HG03342 (cell line): Measurements from ENCODE around the gene TTBK2.

Experiments
- ATAC-seq: cut with Tn5 transposase; IDR thresholded peaks from one replicate; pipeline ENCODE4 v1.9.1; 2021; ENCODE audit warnings: mild to moderate bottlenecking, moderate library complexity; ENCODE audit not compliant: unreplicated experiment

TTBK2 gene

GRCh38 chr15:42836251-42836650 lies 84.3 kb downstream of the TTBK2 start:
- no peak for ATAC-seq

- ATAC-seq, result no peak
These were observed 88.0 kb downstream of the TTBK2 start for GRCh38 chr15:42832576-42832975.

- no peak for ATAC-seq
These were observed 94.2 kb downstream of the TTBK2 start for GRCh38 chr15:42826251-42826890.

- ATAC-seq, result no peak
These were observed 95.0 kb downstream of the TTBK2 start for GRCh38 chr15:42825599-42825998.

- ATAC-seq, result no peak
These were observed 99.8 kb downstream of the TTBK2 start for GRCh38 chr15:42820811-42821210.

- no peak for ATAC-seq
These were observed 100.8 kb downstream of the TTBK2 start for GRCh38 chr15:42819786-42820185.

GRCh38 chr15:42811433-42811832 lies 109.1 kb downstream of the TTBK2 start:
- no peak for ATAC-seq

- no peak for ATAC-seq
These were observed 111.7 kb downstream of the TTBK2 start for GRCh38 chr15:42808913-42809312.

GRCh38 chr15:42805266-42805665 lies 115.3 kb downstream of the TTBK2 start:
- no peak for ATAC-seq

- no peak for ATAC-seq
These were observed 115.8 kb downstream of the TTBK2 start for GRCh38 chr15:42804739-42805138.

GRCh38 chr15:42803436-42803835 lies 117.1 kb downstream of the TTBK2 start:
- no peak for ATAC-seq

GRCh38 chr15:42802168-42802567 lies 118.4 kb downstream of the TTBK2 start:
- ATAC-seq, result no peak

- ATAC-seq, result no peak
These were observed 119.7 kb downstream of the TTBK2 start for GRCh38 chr15:42800731-42801474.

- ATAC-seq, result no peak
These were observed 121.8 kb downstream of the TTBK2 start for GRCh38 chr15:42798802-42799201.

GRCh38 chr15:42796955-42797782 lies 123.4 kb downstream of the TTBK2 start:
- ATAC-seq, result no peak

- ATAC-seq, result no peak
These were observed 131.9 kb downstream of the TTBK2 start for GRCh38 chr15:42788725-42789124.

- ATAC-seq, result no peak
These were observed 133.6 kb downstream of the TTBK2 start for GRCh38 chr15:42786978-42787377.

GRCh38 chr15:42785569-42785968 lies 135.0 kb downstream of the TTBK2 start:
- ATAC-seq, result no peak

- no peak for ATAC-seq
These were observed 135.9 kb downstream of the TTBK2 start for GRCh38 chr15:42784705-42785104.

- ATAC-seq, result no peak
These were observed 137.9 kb downstream of the TTBK2 start for GRCh38 chr15:42782716-42783115.

- no peak for ATAC-seq
These were observed 145.2 kb downstream of the TTBK2 start for GRCh38 chr15:42775416-42775815.

GRCh38 chr15:42772901-42773300 lies 147.7 kb downstream of the TTBK2 start:
- ATAC-seq, result no peak
